ENCODE measurements around the gene THAP4.
"Not testable (repeated sequence)": the region's sequence is repeated elsewhere in the genome, so short reads cannot be mapped to it uniquely, and the experiment has no call there.

Gene THAP4

GRCh38 chr2:241665731-241666440 is 28.9 kb upstream of the THAP4 start:
- DNase-seq: no peak
- Histone ChIP-seq H3K4me3 (ENCODE audit: control insufficient read depth in 1 of 7, extremely low read depth in 1 of 7, insufficient read depth in 4 of 7, low read depth in 2 of 7, low read length in 6 of 7) (no peak overlapping the region), H3K27me3 (replicated peaks in 2 of 5; ENCODE audit: control insufficient read depth in 4 of 5, insufficient read depth in 5 of 5, low read length in 4 of 5) (no peaks in the 10 kb centered on the region), H3K27ac (ENCODE audit: insufficient read depth in 1 of 2, low read depth in 1 of 2, low read length in 2 of 2, poor library complexity in 1 of 2, severe bottlenecking in 2 of 2) (no peak overlapping the region), H3K36me3 (ENCODE audit: control insufficient read depth in 4 of 4, insufficient read depth in 4 of 4, low read length in 3 of 4) (peaks cover 17 to 61% (median 49%) of the 10 kb centered on the region in 4 experiments), H3K4me1 (ENCODE audit: control extremely low read depth in 1 of 4, control insufficient read depth in 4 of 4, insufficient read depth in 4 of 4, low read length in 3 of 4) (peaks cover 0 to 6% (median under 1%) of the 10 kb centered on the region in 4 experiments), H3K9me3 (ENCODE audit: control extremely low read depth in 1 of 5, control insufficient read depth in 4 of 5, insufficient read depth in 2 of 5, low read depth in 1 of 5, low read length in 4 of 5) (no peaks in the 10 kb centered on the region)
- POLR2A ChIA-PET: no interaction called here
- CTCF ChIA-PET: interaction anchor here (0.8 to 1.2 kb wide), 2 partner anchors 12 to 211 kb away, joined by 3 read pairs; no protein-coding TSS in a partner anchor
- WGBS (ENCODE audit: insufficient coverage): 93% methylated on average over 22 of the region's 23 CpGs

GRCh38 chr2:241662731-241663130 is 25.8 kb upstream of the THAP4 start:
- H3K27me3 ChIP-seq (replicated peaks in 2 of 5; ENCODE audit: control insufficient read depth in 4 of 5, insufficient read depth in 5 of 5, low read length in 4 of 5); POLR2A ChIA-PET; DNase-seq; H3K4me1 ChIP-seq (ENCODE audit: control extremely low read depth in 1 of 4, control insufficient read depth in 4 of 4, insufficient read depth in 4 of 4, low read length in 3 of 4); H3K9me3 ChIP-seq (ENCODE audit: control extremely low read depth in 1 of 5, control insufficient read depth in 4 of 5, insufficient read depth in 2 of 5, low read depth in 1 of 5, low read length in 4 of 5); H3K27ac ChIP-seq (ENCODE audit: insufficient read depth in 1 of 2, low read depth in 1 of 2, low read length in 2 of 2, poor library complexity in 1 of 2, severe bottlenecking in 2 of 2); H3K4me3 ChIP-seq (ENCODE audit: control insufficient read depth in 1 of 7, extremely low read depth in 1 of 7, insufficient read depth in 4 of 7, low read depth in 2 of 7, low read length in 6 of 7): not testable (repeated sequence)
- WGBS (ENCODE audit: insufficient coverage): 95% methylated on average over 14 of the region's 24 CpGs
- CTCF ChIA-PET: interaction anchor here (1.2 kb wide), 1 partner anchor 9 kb away, joined by 3 read pairs; no protein-coding TSS in a partner anchor
- peaks cover 18 to 59% (median 39%) of the 10 kb centered on the region in 4 experiments for H3K36me3 ChIP-seq (ENCODE audit: control insufficient read depth in 4 of 4, insufficient read depth in 4 of 4, low read length in 3 of 4)

- ChIA-PET CTCF (interaction anchor here (1.1 to 2.8 kb wide), 4 partner anchors 8 to 809 kb away, joined by 3 to 12 read pairs (median 4); partner anchors contain the start of gene ING5), POLR2A (interaction anchor here (0.6 kb wide), 1 partner anchor 206 kb away, joined by 3 read pairs; no protein-coding TSS in a partner anchor)
- DNase-seq: no peak
- H3K4me1 ChIP-seq (ENCODE audit: control extremely low read depth in 1 of 4, control insufficient read depth in 4 of 4, insufficient read depth in 4 of 4, low read length in 3 of 4): peaks cover 0 to 6% (median under 1%) of the 10 kb centered on the region in 4 experiments
- H3K9me3 ChIP-seq (ENCODE audit: control extremely low read depth in 1 of 5, control insufficient read depth in 4 of 5, insufficient read depth in 2 of 5, low read depth in 1 of 5, low read length in 4 of 5): no peaks in the 10 kb centered on the region
- no peak overlapping the region for H3K4me3 ChIP-seq (ENCODE audit: control insufficient read depth in 1 of 7, extremely low read depth in 1 of 7, insufficient read depth in 4 of 7, low read depth in 2 of 7, low read length in 6 of 7)
- no peak overlapping the region for H3K27ac ChIP-seq (ENCODE audit: insufficient read depth in 1 of 2, low read depth in 1 of 2, low read length in 2 of 2, poor library complexity in 1 of 2, severe bottlenecking in 2 of 2)
- peaks cover 13 to 56% (median 38%) of the 10 kb centered on the region in 4 experiments for H3K36me3 ChIP-seq (ENCODE audit: control insufficient read depth in 4 of 4, insufficient read depth in 4 of 4, low read length in 3 of 4)
- no peaks in the 10 kb centered on the region for H3K27me3 ChIP-seq (replicated peaks in 2 of 5; ENCODE audit: control insufficient read depth in 4 of 5, insufficient read depth in 5 of 5, low read length in 4 of 5)
- WGBS (ENCODE audit: insufficient coverage): 97% methylated on average over 13 of the region's 14 CpGs
Observed at GRCh38 chr2:241660593-241661213, 23.7 kb upstream of the THAP4 start.

GRCh38 chr2:241659150-241659739 is 22.3 kb upstream of the THAP4 start:
- H3K9me3 ChIP-seq (ENCODE audit: control extremely low read depth in 1 of 5, control insufficient read depth in 4 of 5, insufficient read depth in 2 of 5, low read depth in 1 of 5, low read length in 4 of 5): no peaks in the 10 kb centered on the region
- ChIA-PET CTCF (interaction anchor here (0.7 to 2.8 kb wide), 15 partner anchors 9 to 807 kb away, joined by 3 to 12 read pairs (median 4); partner anchors contain the start of gene DTYMK), POLR2A (no interaction called here)
- peaks cover 19 to 71% (median 50%) of the 10 kb centered on the region in 4 experiments for H3K36me3 ChIP-seq (ENCODE audit: control insufficient read depth in 4 of 4, insufficient read depth in 4 of 4, low read length in 3 of 4)
- WGBS (ENCODE audit: insufficient coverage): 83% methylated on average over 23 of the region's 26 CpGs
- H3K27ac ChIP-seq (ENCODE audit: insufficient read depth in 1 of 2, low read depth in 1 of 2, low read length in 2 of 2, poor library complexity in 1 of 2, severe bottlenecking in 2 of 2): no peak overlapping the region
- no peaks in the 10 kb centered on the region for H3K27me3 ChIP-seq (replicated peaks in 2 of 5; ENCODE audit: control insufficient read depth in 4 of 5, insufficient read depth in 5 of 5, low read length in 4 of 5)
- no peak overlapping the region for H3K4me3 ChIP-seq (ENCODE audit: control insufficient read depth in 1 of 7, extremely low read depth in 1 of 7, insufficient read depth in 4 of 7, low read depth in 2 of 7, low read length in 6 of 7)
- H3K4me1 ChIP-seq (ENCODE audit: control extremely low read depth in 1 of 4, control insufficient read depth in 4 of 4, insufficient read depth in 4 of 4, low read length in 3 of 4): no peaks in the 10 kb centered on the region
- peak; percentile 53 to 77 (median 71) for DNase-seq

GRCh38 chr2:241658296-241658695 is 21.3 kb upstream of the THAP4 start:
- no peaks in the 10 kb centered on the region for H3K27me3 ChIP-seq (replicated peaks in 2 of 5; ENCODE audit: control insufficient read depth in 4 of 5, insufficient read depth in 5 of 5, low read length in 4 of 5)
- H3K36me3 ChIP-seq (ENCODE audit: control insufficient read depth in 4 of 4, insufficient read depth in 4 of 4, low read length in 3 of 4): peaks cover 19 to 75% (median 52%) of the 10 kb centered on the region in 4 experiments
- POLR2A ChIA-PET: no interaction called here
- 83% methylated on average over 3 of the region's 5 CpGs for WGBS (ENCODE audit: insufficient coverage)
- CTCF ChIA-PET: interaction anchor here (0.9 to 2.8 kb wide), 9 partner anchors 11 to 806 kb away, joined by 3 to 12 read pairs (median 6); partner anchors contain the start of gene DTYMK
- no peak overlapping the region for H3K27ac ChIP-seq (ENCODE audit: insufficient read depth in 1 of 2, low read depth in 1 of 2, low read length in 2 of 2, poor library complexity in 1 of 2, severe bottlenecking in 2 of 2)
- no peaks in the 10 kb centered on the region for H3K9me3 ChIP-seq (ENCODE audit: control extremely low read depth in 1 of 5, control insufficient read depth in 4 of 5, insufficient read depth in 2 of 5, low read depth in 1 of 5, low read length in 4 of 5)
- no peaks in the 10 kb centered on the region for H3K4me1 ChIP-seq (ENCODE audit: control extremely low read depth in 1 of 4, control insufficient read depth in 4 of 4, insufficient read depth in 4 of 4, low read length in 3 of 4)
- no peak for DNase-seq
- H3K4me3 ChIP-seq (ENCODE audit: control insufficient read depth in 1 of 7, extremely low read depth in 1 of 7, insufficient read depth in 4 of 7, low read depth in 2 of 7, low read length in 6 of 7): no peak overlapping the region

- H3K27ac ChIP-seq (ENCODE audit: insufficient read depth in 1 of 2, low read depth in 1 of 2, low read length in 2 of 2, poor library complexity in 1 of 2, severe bottlenecking in 2 of 2): no peak overlapping the region
- peaks cover 19 to 80% (median 57%) of the 10 kb centered on the region in 4 experiments for H3K36me3 ChIP-seq (ENCODE audit: control insufficient read depth in 4 of 4, insufficient read depth in 4 of 4, low read length in 3 of 4)
- CTCF ChIA-PET: interaction anchor here (0.6 to 2.8 kb wide), 7 partner anchors 10 to 806 kb away, joined by 3 to 12 read pairs (median 6); partner anchors contain the start of gene DTYMK
- DNase-seq: no peak
- no peak overlapping the region for H3K4me3 ChIP-seq (ENCODE audit: control insufficient read depth in 1 of 7, extremely low read depth in 1 of 7, insufficient read depth in 4 of 7, low read depth in 2 of 7, low read length in 6 of 7)
- H3K27me3 ChIP-seq (replicated peaks in 2 of 5; ENCODE audit: control insufficient read depth in 4 of 5, insufficient read depth in 5 of 5, low read length in 4 of 5): no peaks in the 10 kb centered on the region
- whole genome bisulfite sequencing (ENCODE audit: insufficient coverage): 95% methylated on average over 15 of the region's 15 CpGs
- no peaks in the 10 kb centered on the region for H3K9me3 ChIP-seq (ENCODE audit: control extremely low read depth in 1 of 5, control insufficient read depth in 4 of 5, insufficient read depth in 2 of 5, low read depth in 1 of 5, low read length in 4 of 5)
- no peaks in the 10 kb centered on the region for H3K4me1 ChIP-seq (ENCODE audit: control extremely low read depth in 1 of 4, control insufficient read depth in 4 of 4, insufficient read depth in 4 of 4, low read length in 3 of 4)
- POLR2A ChIA-PET: no interaction called here
Observed at GRCh38 chr2:241657786-241658254, 20.9 kb upstream of the THAP4 start.

Data from common myeloid progenitor, CD34-positive (primary cell).